ENCODE measurements around the gene CTNNA2. TPM values are rescaled to one million over a fixed set of nuclear protein-coding genes. Genes with fewer than 3 reads are reported as not detected.
"Not testable (repeated sequence)": the region's sequence is repeated elsewhere in the genome, so short reads cannot be mapped to it uniquely, and the experiment has no call there.

Gene CTNNA2
- total and polyA plus RNA-seq, 11 donors: 0.20 to 0.81 TPM; not detected in 9

- H3K4me1 ChIP-seq: no peaks in the 10 kb centered on the region
- no peaks in the 10 kb centered on the region for H3K9me3 ChIP-seq
- intact Hi-C loops (cut with DNase I): no loop called here
- no peaks in the 10 kb centered on the region for H3K27me3 ChIP-seq
- no peaks in the 10 kb centered on the region for H3K36me3 ChIP-seq
- ATAC-seq (no peak), DNase-seq (no peak)
- 83 to 91% (median 89%) methylated on average over 4 of the region's 4 CpGs for WGBS, 4 donors
- H3K4me3 ChIP-seq: no peak overlapping the region
- TF ChIP-seq POLR2A (IDR thresholded peaks at IDR 0.05): no peak
- TF ChIP-seq, protein P1, sequence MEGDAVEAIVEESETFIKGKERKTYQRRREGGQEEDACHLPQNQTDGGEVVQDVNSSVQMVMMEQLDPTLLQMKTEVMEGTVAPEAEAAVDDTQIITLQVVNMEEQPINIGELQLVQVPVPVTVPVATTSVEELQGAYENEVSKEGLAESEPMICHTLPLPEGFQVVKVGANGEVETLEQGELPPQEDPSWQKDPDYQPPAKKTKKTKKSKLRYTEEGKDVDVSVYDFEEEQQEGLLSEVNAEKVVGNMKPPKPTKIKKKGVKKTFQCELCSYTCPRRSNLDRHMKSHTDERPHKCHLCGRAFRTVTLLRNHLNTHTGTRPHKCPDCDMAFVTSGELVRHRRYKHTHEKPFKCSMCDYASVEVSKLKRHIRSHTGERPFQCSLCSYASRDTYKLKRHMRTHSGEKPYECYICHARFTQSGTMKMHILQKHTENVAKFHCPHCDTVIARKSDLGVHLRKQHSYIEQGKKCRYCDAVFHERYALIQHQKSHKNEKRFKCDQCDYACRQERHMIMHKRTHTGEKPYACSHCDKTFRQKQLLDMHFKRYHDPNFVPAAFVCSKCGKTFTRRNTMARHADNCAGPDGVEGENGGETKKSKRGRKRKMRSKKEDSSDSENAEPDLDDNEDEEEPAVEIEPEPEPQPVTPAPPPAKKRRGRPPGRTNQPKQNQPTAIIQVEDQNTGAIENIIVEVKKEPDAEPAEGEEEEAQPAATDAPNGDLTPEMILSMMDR (IDR thresholded peaks at IDR 0.05): no peak
- no peak overlapping the region for H3K27ac ChIP-seq
Observed at GRCh38 chr2:80145499-80145898, 632.6 kb downstream of the CTNNA2 start.

DNA sequence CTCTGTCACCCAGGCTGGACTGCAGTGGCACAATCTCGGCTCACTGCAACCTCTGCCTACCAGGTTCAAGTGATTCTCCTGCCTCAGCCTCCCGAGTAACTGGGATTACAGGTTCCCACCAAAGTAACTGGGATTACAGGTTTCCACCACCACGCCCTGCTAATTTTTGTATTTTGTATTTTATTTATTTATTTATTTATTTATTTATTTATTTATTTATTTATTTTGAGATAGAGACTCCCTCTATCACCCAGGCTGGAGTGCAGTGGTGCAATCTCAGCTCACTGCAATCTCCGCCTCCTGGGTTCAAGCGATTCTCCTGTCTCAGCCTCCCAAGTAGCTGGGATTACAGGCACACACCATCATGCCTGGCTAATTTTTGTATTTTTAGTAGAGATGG lies 633.9 kb downstream of the CTNNA2 start:
- ATAC-seq; DNase-seq; H3K36me3 ChIP-seq; intact Hi-C loops (cut with DNase I); H3K4me3 ChIP-seq; H3K27me3 ChIP-seq; H3K27ac ChIP-seq; H3K4me1 ChIP-seq; H3K9me3 ChIP-seq: not testable (repeated sequence)
- WGBS, 4 donors: 95 to 96% (median 95%) methylated on average over 5 of the region's 5 CpGs

DNA sequence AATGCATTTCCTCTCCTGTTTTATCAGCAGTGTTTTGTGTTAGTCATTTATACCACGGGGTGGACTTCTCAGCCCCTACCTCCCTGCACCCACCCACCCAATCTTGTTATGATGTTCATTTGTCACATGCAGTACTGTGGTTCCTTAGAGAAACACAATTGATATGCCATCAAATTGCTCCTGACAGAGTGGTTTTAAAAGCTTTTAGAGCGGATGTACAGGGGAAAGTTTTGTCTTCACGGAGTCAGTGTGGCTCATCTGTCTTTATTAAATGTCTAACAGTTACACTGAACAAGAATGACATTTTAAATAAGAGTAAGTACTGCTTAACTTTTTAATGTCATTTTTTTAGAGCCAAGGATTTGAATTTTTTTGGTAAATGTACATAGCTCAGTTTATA lies 634.8 kb downstream of the CTNNA2 start:
- Histone ChIP-seq H3K27ac (no peak overlapping the region), H3K27me3 (no peaks in the 10 kb centered on the region), H3K4me1 (no peaks in the 10 kb centered on the region), H3K9me3 (no peaks in the 10 kb centered on the region), H3K4me3 (no peak overlapping the region), H3K36me3 (no peaks in the 10 kb centered on the region)
- intact Hi-C loops (cut with DNase I): no loop called here
- no peak for ATAC-seq
- 77 to 81% (median 78%) methylated on average over 3 of the region's 3 CpGs for WGBS, 4 donors
- DNase-seq: no peak
- no peak for TF ChIP-seq POLR2A (IDR thresholded peaks at IDR 0.05)
- TF ChIP-seq, protein P1 (IDR thresholded peaks at IDR 0.05): no peak

DNA sequence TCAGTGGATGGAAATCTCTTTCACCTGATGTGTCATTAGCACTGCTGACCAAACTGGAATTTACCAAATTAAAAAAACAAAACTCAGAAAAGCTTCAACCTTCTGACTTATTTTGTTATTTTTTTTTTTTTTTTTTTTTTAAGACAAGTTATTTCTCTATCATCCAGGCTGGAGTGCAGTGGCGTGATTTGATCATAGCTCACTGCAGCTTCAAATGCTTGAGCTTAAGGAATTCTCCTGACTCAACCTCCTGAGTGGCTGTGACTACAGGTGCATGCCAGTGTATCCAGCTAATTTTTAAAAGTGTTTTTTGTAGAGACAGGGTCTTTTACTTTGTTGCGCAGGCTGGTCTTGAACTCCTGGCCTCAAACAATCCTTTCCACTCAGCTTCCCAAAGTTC lies 636.1 kb downstream of the CTNNA2 start:
- no peaks in the 10 kb centered on the region for H3K4me1 ChIP-seq
- no peaks in the 10 kb centered on the region for H3K36me3 ChIP-seq
- TF ChIP-seq POLR2A (IDR thresholded peaks at IDR 0.05): no peak
- TF ChIP-seq, protein P1 (IDR thresholded peaks at IDR 0.05): no peak
- H3K9me3 ChIP-seq: no peaks in the 10 kb centered on the region
- no peak overlapping the region for H3K4me3 ChIP-seq
- WGBS, 4 donors: 91 to 97% (median 95%) methylated on average over 2 of the region's 2 CpGs
- H3K27ac ChIP-seq: no peak overlapping the region
- intact Hi-C loops (cut with DNase I): no loop called here
- no peaks in the 10 kb centered on the region for H3K27me3 ChIP-seq
- DNase-seq (no peak), ATAC-seq (no peak)

DNA sequence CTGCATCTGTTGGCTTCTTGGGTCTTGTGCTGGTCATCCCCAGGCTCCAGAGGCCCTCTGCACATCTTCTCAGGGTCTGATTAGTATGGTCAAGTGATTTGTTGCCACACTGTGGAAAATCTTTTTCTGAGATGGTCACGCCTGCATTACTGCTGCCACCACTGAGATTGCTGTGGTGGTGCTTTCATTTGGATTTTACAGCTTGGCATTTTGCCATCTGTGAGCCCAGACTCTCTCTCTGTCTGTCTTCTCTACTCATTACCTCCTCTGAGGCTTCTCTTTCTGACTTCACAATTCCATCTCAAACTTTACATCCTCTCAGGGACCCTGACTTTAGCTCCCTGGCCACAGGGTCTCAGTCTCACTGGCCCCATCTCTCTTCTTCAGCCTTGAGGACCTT lies 637.1 kb downstream of the CTNNA2 start:
- H3K4me1 ChIP-seq: no peaks in the 10 kb centered on the region
- intact Hi-C loops (cut with DNase I): no loop called here
- H3K9me3 ChIP-seq: no peaks in the 10 kb centered on the region
- no peak for DNase-seq
- 90 to 96% (median 93%) methylated on average over 1 of the region's 1 CpG for WGBS, 4 donors
- no peaks in the 10 kb centered on the region for H3K36me3 ChIP-seq
- no peak overlapping the region for H3K27ac ChIP-seq
- no peak overlapping the region for H3K4me3 ChIP-seq
- H3K27me3 ChIP-seq: no peaks in the 10 kb centered on the region
- no peak for ATAC-seq
- no peak for TF ChIP-seq POLR2A (IDR thresholded peaks at IDR 0.05)
- TF ChIP-seq, protein P1 (IDR thresholded peaks at IDR 0.05): no peak
